H1 (cell line): ENCODE data around the gene C1orf21. TPM values are rescaled to one million over a fixed set of nuclear protein-coding genes. Genes with fewer than 3 reads are reported as not detected.

Experiments used
- CTCF ChIA-PET: fragments of 300-600 bp; sonication (Branson Sonifier 250); formaldehyde crosslinking; loops from one replicate; lab custom pipeline; 2021; ENCODE audit not compliant: partially characterized antibody; lab: Charles Lee
- POLR2A ChIA-PET: fragments of 300-600 bp; sonication (Branson Sonifier 250); formaldehyde crosslinking; loops from one replicate; lab custom pipeline; 2021; ENCODE audit warnings: inconsistent platforms; ENCODE audit not compliant: partially characterized antibody; lab: Charles Lee
- DNase-seq, 2 experiments: peaks; one replicate each; pipeline versions ENCODE4 v3.0.0 to v3.0.0-alpha.2; 2010 to 2022; ENCODE audit warnings: low spot score in 2 of 2, low read depth in 1 of 2, mixed read lengths in 1 of 2
- FAIRE-seq: peaks from 2 replicates; lab custom pipeline; 2011; peaks lifted over from hg19 to GRCh38; lab: Jason Lieb, UNC
- H2AFZ ChIP-seq: 2 replicates; pipeline ENCODE4 v1.8.1; 2012; ENCODE audit warnings: low read length, inconsistent platforms
- H2AK5ac ChIP-seq: 2 replicates; pipeline ENCODE4 v1.6.1; 2013; ENCODE audit warnings: low read depth, low read length
- H2BK120ac ChIP-seq: replicated peaks from 2 replicates; pipeline ENCODE3; 2013; ENCODE audit warnings: low read depth, low read length, inconsistent platforms
- H2BK12ac ChIP-seq: 2 replicates; pipeline ENCODE4 v1.6.1; 2013; ENCODE audit warnings: low read depth, low read length
- H2BK15ac ChIP-seq: 2 replicates; pipeline ENCODE4 v1.6.1; 2013; ENCODE audit warnings: low read length
- H2BK20ac ChIP-seq: 2 replicates; pipeline ENCODE4 v1.6.1; 2013; ENCODE audit warnings: low read length
- H2BK5ac ChIP-seq: 2 replicates; pipeline ENCODE4 v1.6.1; 2013; ENCODE audit warnings: low read depth, low read length
- H3K14ac ChIP-seq: 2 replicates; pipeline ENCODE4 v1.6.1; 2013; ENCODE audit warnings: inconsistent platforms; ENCODE audit not compliant: insufficient read length
- H3K18ac ChIP-seq: 2 replicates; pipeline ENCODE4 v1.6.1; 2013; ENCODE audit warnings: low read length; ENCODE audit errors: extremely low read depth
- H3K23ac ChIP-seq: 2 replicates; pipeline ENCODE4 v1.6.1; 2013; ENCODE audit warnings: inconsistent platforms; ENCODE audit not compliant: insufficient read length
- H3K23me2 ChIP-seq: 2 replicates; pipeline ENCODE4 v1.6.1; 2013; ENCODE audit warnings: low read depth, low read length
- H3K27ac ChIP-seq: 2 replicates; pipeline ENCODE4 v1.6.1; 2011; ENCODE audit warnings: low read depth, low read length, inconsistent platforms
- H3K27me3 ChIP-seq, 4 experiments: replicated peaks in 1 of 4; 1 replicate in 1 of 4; 2 replicates in 3 of 4; pipeline versions ENCODE4 v1.6.1 to v1.8.1; 2011 to 2013; ENCODE audit warnings: low read length in 3 of 4, mild to moderate bottlenecking in 3 of 4, inconsistent platforms in 2 of 4, mixed read lengths in 2 of 4, moderate library complexity in 1 of 4; ENCODE audit not compliant: control insufficient read depth in 3 of 4, insufficient read depth in 3 of 4; ENCODE audit errors: extremely low read depth in 1 of 4
- H3K36me3 ChIP-seq, 4 experiments: 2 replicates each; pipeline versions ENCODE4 v1.6.1 to v1.8.1; 2011 to 2013; ENCODE audit warnings: mild to moderate bottlenecking in 4 of 4, low read length in 3 of 4, moderate library complexity in 2 of 4, control low read depth in 1 of 4, inconsistent platforms in 1 of 4; ENCODE audit not compliant: insufficient read depth in 4 of 4, control insufficient read depth in 2 of 4
- H3K4ac ChIP-seq: replicated peaks from 2 replicates; pipeline ENCODE3; 2013; ENCODE audit warnings: low read length, low read depth, mixed read lengths, inconsistent platforms; ENCODE audit not compliant: insufficient read length
- H3K4me1 ChIP-seq, 4 experiments: replicated peaks in 1 of 4; 1 replicate in 1 of 4; 2 replicates in 3 of 4; pipeline versions ENCODE4 v1.6.1 to v1.8.1; 2011 to 2013; ENCODE audit warnings: low read length in 3 of 4, inconsistent platforms in 2 of 4, mixed read lengths in 1 of 4; ENCODE audit not compliant: insufficient read depth in 4 of 4, control insufficient read depth in 3 of 4
- H3K4me2 ChIP-seq, 2 experiments: 2 replicates each; pipeline versions ENCODE4 v1.6.1 to v1.8.1; 2011 to 2013; ENCODE audit warnings: low read depth in 2 of 2, low read length in 2 of 2, control low read depth in 1 of 2, inconsistent platforms in 1 of 2, mild to moderate bottlenecking in 1 of 2; ENCODE audit not compliant: insufficient read depth in 1 of 2
- H3K4me3 ChIP-seq, 4 experiments: fragments of 200-600, 300-600 bp in 1 of 4; sonication (generic), shearing (Covaris generic), sonication (Bioruptor Twin) in 1 of 4; 2 replicates each; pipeline versions ENCODE4 v1.5.1 to v1.8.1; 2011 to 2016; ENCODE audit warnings: low read length in 4 of 4, low read depth in 3 of 4, control low read depth in 2 of 4, inconsistent platforms in 2 of 4, mild to moderate bottlenecking in 2 of 4, mixed read lengths in 1 of 4, moderate library complexity in 1 of 4; ENCODE audit not compliant: insufficient read depth in 2 of 4; ENCODE audit errors: extremely low read depth in 1 of 4
- H3K56ac ChIP-seq: replicated peaks from 2 replicates; pipeline ENCODE3; 2013; ENCODE audit warnings: low read depth, mild to moderate bottlenecking, mixed read lengths, low read length, inconsistent platforms; ENCODE audit not compliant: insufficient read length
- H3K79me1 ChIP-seq: 2 replicates; pipeline ENCODE4 v1.6.1; 2013; ENCODE audit warnings: low read depth, low read length, control low read depth
- H3K79me2 ChIP-seq, 2 experiments: 2 replicates each; pipeline versions ENCODE4 v1.6.1 to v1.8.1; 2012 to 2013; ENCODE audit warnings: low read length in 2 of 2, mild to moderate bottlenecking in 2 of 2, inconsistent platforms in 1 of 2; ENCODE audit not compliant: insufficient read depth in 2 of 2, control insufficient read depth in 1 of 2
- H3K9ac ChIP-seq, 4 experiments: replicated peaks in 1 of 4; 1 replicate in 1 of 4; 2 replicates in 3 of 4; pipeline versions ENCODE4 v1.6.1 to v1.8.1; 2011 to 2013; ENCODE audit warnings: low read depth in 3 of 4, low read length in 3 of 4, control low read depth in 2 of 4, mild to moderate bottlenecking in 2 of 4, moderate library complexity in 2 of 4, inconsistent platforms in 1 of 4; ENCODE audit errors: extremely low read depth in 1 of 4
- H3K9me3 ChIP-seq, 2 experiments: 2 replicates each; pipeline versions ENCODE4 v1.6.1 to v1.8.1; 2012 to 2013; ENCODE audit warnings: mild to moderate bottlenecking in 2 of 2, moderate library complexity in 2 of 2, control low read depth in 1 of 2, inconsistent platforms in 1 of 2, low read depth in 1 of 2, low read length in 1 of 2, mixed read lengths in 1 of 2; ENCODE audit not compliant: insufficient read depth in 2 of 2
- H4K20me1 ChIP-seq, 2 experiments: replicated peaks in 1 of 2; 2 replicates each; pipeline versions ENCODE3 to v1.8.1; 2011 to 2013; ENCODE audit warnings: inconsistent platforms in 2 of 2, low read length in 2 of 2, mild to moderate bottlenecking in 1 of 2; ENCODE audit not compliant: insufficient read depth in 2 of 2, control insufficient read depth in 1 of 2
- H4K5ac ChIP-seq: 2 replicates; pipeline ENCODE4 v1.6.1; 2013; ENCODE audit warnings: low read length, low read depth, mixed read lengths, inconsistent platforms; ENCODE audit not compliant: insufficient read length
- H4K8ac ChIP-seq: 2 replicates; pipeline ENCODE4 v1.8.0; 2013; ENCODE audit warnings: mild to moderate bottlenecking, moderate library complexity, low read length, inconsistent platforms; ENCODE audit not compliant: insufficient read depth; ENCODE audit errors: extremely low read depth
- H4K91ac ChIP-seq: replicated peaks from 2 replicates; pipeline ENCODE3; 2013; ENCODE audit warnings: low read length, mixed read lengths, inconsistent platforms; ENCODE audit not compliant: insufficient read length
- NRF1 ChIP-seq: IDR thresholded peaks from 2 replicates; pipeline ENCODE4 v1.6.1; 2011; ENCODE audit warnings: mild to moderate bottlenecking, low read depth, low read length, improper control_type of control experiment
- SP1 ChIP-seq: IDR thresholded peaks from 2 replicates; pipeline ENCODE4 v1.6.1; 2011; ENCODE audit warnings: low read depth, low read length
- TAF1 ChIP-seq: IDR thresholded peaks from 2 replicates; pipeline ENCODE4 v1.6.1; 2011; ENCODE audit warnings: mild to moderate bottlenecking, low read depth, low read length
- ZNF274 ChIP-seq: IDR thresholded peaks from 2 replicates; pipeline ENCODE4 v1.7.0; 2012; ENCODE audit warnings: low read length, borderline replicate concordance; ENCODE audit errors: extremely low read depth
- WGBS, 2 experiments: shearing (Covaris generic) in 1 of 2; methylation state at CpG; one replicate each; pipeline versions ENCODE4 v1.1.6 to v1.1.7; 2013 to 2015; ENCODE audit warnings: low lambda C conversion rate in 2 of 2, mixed read lengths in 2 of 2, inconsistent platforms in 1 of 2, low coverage in 1 of 2, missing lambda C conversion rate in 1 of 2; ENCODE audit not compliant: insufficient replicate concordance in 2 of 2, insufficient coverage in 1 of 2, insufficient read length in 1 of 2; ENCODE audit errors: extremely low coverage in 1 of 2, missing lambda C conversion rate in 1 of 2; 5-methylcytosine and 5-hydroxymethylcytosine counted together
- polyA plus RNA-seq, 7 experiments: library from polyadenylated mRNA; depleted of rRNA in 3 of 7; stranded (reverse) in 5 of 7; unstranded in 2 of 7; fragments of >200 nt in 5 of 7; fragments of 200-250 nt in 2 of 7; gene quantifications; 1 replicate in 5 of 7; 2 replicates in 1 of 7; 4 replicates in 1 of 7; pipeline versions ENCODE4 v1.2.1 to v1.2.3, GENCODE V29; 2011 to 2013; ENCODE audit warnings: missing spikeins in 2 of 7, mixed read lengths in 2 of 7
- total RNA-seq: library from RNA; stranded (reverse); fragmentation: NEBNext Ultra II Directional; extraction: Animal tissue kit (Norgen Biotek cat#: 25700); gene quantifications from 2 replicates; pipeline ENCODE4 v1.2.1, GENCODE V29; 2021

C1orf21 gene
- total and polyA plus RNA-seq, 2 of the 8 experiments (the other 6 are each of a cell fraction or from before 2014, with no cell fraction given): 16.6 to 51.0 TPM

DNA sequence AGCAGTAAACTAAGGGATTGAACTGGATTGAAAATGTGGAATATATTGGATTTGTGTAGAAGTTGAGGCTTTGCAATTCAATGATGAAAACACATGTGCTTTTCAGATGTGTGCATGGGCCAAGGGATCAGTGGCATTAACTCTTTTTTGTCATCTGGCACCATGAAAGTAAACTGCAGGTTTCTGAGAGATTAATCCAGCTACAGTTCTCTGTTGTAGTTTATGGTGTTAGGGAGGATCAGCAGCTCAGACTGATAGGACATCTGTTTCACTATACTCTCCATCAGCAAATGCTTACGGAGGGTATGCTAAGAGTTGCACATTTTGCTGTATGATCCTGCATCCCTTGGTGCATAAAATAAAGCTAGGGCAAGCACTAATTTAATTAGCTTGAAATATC, 82.6 kb downstream of the C1orf21 start:
- H2BK5ac ChIP-seq: no peak overlapping the region
- H2AFZ ChIP-seq: no peak overlapping the region
- H3K18ac ChIP-seq: no peak overlapping the region
- H2BK20ac ChIP-seq: no peak overlapping the region
- H2BK120ac ChIP-seq: no peak overlapping the region
- H3K4me3 ChIP-seq: no peak overlapping the region
- no peak overlapping the region for H4K91ac ChIP-seq
- DNase-seq: no peak
- no peak overlapping the region for H3K23ac ChIP-seq
- WGBS, 2 experiments: 100% methylated on average over 1 of the region's 1 CpG; no CpG with 5 or more reads in 1 of the 2 experiments
- no peaks in the 10 kb centered on the region; the same call in 1 of the 2 replicates for H3K23me2 ChIP-seq
- peaks cover 0 to 2% (median 0%) of the 10 kb centered on the region in 4 experiments; a peak in 1 of 7 replicates for H3K27me3 ChIP-seq
- H2BK12ac ChIP-seq: no peak overlapping the region
- H3K14ac ChIP-seq: no peak overlapping the region
- H3K79me2 ChIP-seq: peaks cover 5 to 79% of the 10 kb centered on the region in 2 experiments; a peak in 3 of 4 replicates
- H3K56ac ChIP-seq: no peak overlapping the region
- H4K5ac ChIP-seq: no peak overlapping the region
- no peak overlapping the region for H3K9ac ChIP-seq
- TF ChIP-seq ZNF274: no peak
- TF ChIP-seq TAF1: no peak
- TF ChIP-seq NRF1: no peak
- no peak for TF ChIP-seq SP1
- TF ChIP-seq, all 59 proteins: peak for 0
- CTCF ChIA-PET: interaction anchor here (0.6 to 1.1 kb wide), 4 partner anchors 28 to 129 kb away, joined by 3 read pairs; no protein-coding TSS in a partner anchor
- H3K4me2 ChIP-seq: no peak overlapping the region
- H3K27ac ChIP-seq: no peak overlapping the region
- no peak overlapping the region for H4K8ac ChIP-seq
- peaks cover 0 to 2% of the 10 kb centered on the region in 2 experiments for H4K20me1 ChIP-seq
- H3K4me1 ChIP-seq: no peaks in the 10 kb centered on the region; a peak in 2 of 7 replicates
- no peak overlapping the region for H2AK5ac ChIP-seq
- POLR2A ChIA-PET: no interaction called here
- no peaks in the 10 kb centered on the region for H3K36me3 ChIP-seq
- no peaks in the 10 kb centered on the region for H3K79me1 ChIP-seq
- H3K9me3 ChIP-seq: no peaks in the 10 kb centered on the region
- no peak for FAIRE-seq
- no peak overlapping the region for H2BK15ac ChIP-seq
- H3K4ac ChIP-seq: no peak overlapping the region
